HG03342 (cell line): ENCODE data around the gene ACCS.

Source experiments
- ATAC-seq: cut with Tn5 transposase; IDR thresholded peaks from one replicate; pipeline ENCODE4 v1.9.1; 2021; ENCODE audit warnings: mild to moderate bottlenecking, moderate library complexity; ENCODE audit not compliant: unreplicated experiment

ACCS gene, protein sequence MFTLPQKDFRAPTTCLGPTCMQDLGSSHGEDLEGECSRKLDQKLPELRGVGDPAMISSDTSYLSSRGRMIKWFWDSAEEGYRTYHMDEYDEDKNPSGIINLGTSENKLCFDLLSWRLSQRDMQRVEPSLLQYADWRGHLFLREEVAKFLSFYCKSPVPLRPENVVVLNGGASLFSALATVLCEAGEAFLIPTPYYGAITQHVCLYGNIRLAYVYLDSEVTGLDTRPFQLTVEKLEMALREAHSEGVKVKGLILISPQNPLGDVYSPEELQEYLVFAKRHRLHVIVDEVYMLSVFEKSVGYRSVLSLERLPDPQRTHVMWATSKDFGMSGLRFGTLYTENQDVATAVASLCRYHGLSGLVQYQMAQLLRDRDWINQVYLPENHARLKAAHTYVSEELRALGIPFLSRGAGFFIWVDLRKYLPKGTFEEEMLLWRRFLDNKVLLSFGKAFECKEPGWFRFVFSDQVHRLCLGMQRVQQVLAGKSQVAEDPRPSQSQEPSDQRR

GRCh38 chr11:44065841-44066731, at the start of gene ACCS:
Gene ACCS, plus strand, starts transcription at chr11:44066270. Its CDS starts 1,358 bp downstream, at chr11:44067628.
- peak; percentile 95 for ATAC-seq

GRCh38 chr11:44016546-44017442, 49.3 kb upstream of the ACCS start:
- ATAC-seq: no peak

DNA sequence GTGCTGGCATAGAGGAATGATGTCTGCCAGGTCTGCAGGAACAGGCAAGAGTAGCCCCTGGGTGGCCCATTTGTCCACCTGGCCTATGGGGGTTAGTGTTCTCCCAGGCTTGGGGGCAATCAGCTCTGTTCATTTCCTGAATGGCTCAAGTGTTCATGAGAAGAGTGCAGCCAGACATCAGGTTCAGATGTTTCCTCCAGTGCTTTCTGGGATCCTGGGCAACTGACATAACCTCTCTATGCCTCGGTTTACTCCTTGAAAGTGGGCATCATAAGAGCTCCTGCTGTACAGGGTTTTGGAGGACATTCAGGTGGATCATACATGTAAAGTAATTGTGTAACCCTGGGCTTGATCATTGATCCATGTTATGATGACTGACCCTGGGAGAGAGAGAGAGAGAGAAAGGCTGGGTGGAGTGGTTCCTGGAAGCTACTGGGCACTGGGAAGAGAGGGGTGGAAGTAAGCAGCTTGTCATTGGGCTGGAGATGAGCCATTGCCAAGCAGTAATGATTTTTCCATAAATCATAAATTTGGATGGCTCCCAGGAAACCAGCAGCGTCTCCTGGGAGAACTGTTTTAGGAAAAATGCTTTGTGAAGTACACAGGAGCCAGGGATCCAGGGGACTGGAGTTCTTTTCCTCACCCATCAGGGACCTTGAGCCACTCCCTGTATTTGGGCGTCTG, 48.5 kb upstream of the ACCS start:
- ATAC-seq: no peak

DNA sequence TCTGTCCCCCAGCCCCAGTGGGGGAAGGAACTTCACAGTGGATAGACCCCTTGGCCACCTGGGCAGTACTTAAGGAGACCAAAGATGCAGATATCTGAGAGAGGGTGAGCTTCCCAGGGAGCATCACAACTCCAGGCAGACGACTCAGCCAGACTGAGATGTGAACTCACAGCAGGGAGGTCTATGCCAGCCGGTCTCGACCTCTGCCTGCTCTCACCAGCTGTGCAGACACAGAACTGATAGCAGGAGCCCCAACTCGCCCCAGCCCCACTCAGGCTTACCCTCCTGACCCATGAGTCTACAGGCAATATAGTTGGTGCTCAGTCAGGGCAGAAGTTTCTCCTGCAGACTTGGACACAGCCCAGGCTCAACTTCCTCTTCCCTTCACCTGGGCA, 47.9 kb upstream of the ACCS start:
- ATAC-seq: no peak

- no peak for ATAC-seq
These were observed 47.2 kb upstream of the ACCS start for GRCh38 chr11:44018829-44019228.

DNA sequence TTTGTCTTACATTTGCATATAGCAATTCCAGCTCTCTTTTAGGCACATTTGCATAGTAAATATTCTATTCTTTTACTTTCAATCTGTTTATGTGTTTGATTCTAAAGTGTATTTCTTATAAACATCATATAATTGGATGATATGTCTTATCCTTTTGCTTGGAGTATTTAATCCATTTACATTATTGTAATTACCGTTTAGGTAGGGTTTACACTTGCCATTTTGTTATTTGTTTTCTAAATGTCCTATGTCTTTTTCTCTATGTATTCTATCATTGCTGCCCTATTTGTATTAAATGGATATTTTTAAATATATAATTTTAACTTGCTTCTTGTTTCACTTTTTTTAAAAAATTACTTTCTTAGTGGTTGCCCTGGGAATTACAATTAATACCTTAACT, 41.1 kb upstream of the ACCS start:
- ATAC-seq: no peak

- no peak for ATAC-seq
These were observed 40.3 kb upstream of the ACCS start for GRCh38 chr11:44025727-44026126.

DNA sequence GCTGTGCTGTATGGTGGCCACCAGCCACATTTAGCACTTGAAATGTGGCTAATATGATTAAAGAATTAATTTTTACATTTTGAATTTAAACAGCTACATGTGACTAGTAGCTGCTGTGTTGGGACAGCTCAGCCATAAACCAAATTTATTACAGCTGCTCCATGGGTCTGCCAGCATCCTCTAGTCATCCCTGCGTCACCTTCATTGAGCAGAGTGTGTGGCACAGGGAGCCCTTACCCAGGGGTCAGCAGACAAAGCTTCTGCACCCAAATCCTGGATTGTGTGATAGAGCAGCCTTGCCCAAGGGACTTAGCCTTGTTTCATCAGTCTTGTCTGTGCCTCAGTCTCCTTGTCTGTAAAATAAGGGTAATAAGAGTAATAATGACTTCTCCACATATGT, 37.7 kb upstream of the ACCS start:
- no peak for ATAC-seq

GRCh38 chr11:44028816-44029506, 37.1 kb upstream of the ACCS start:
- no peak for ATAC-seq

DNA sequence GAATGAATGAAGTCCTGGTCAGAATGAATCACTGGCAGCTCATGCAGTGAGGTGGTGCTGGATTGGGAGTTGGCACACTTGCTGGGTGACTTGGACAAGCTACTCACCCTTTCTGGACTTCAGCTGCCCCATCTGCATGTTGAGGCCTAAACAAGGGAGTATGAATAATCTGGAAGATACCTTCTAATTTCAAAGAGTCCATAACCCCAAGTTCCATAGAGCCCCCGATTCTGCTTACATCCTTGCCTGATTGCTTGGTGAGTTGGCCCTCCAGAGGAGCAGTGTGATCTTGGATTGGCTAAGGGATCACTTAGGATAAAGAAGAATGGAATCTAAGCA, 36.6 kb upstream of the ACCS start:
- no peak for ATAC-seq

DNA sequence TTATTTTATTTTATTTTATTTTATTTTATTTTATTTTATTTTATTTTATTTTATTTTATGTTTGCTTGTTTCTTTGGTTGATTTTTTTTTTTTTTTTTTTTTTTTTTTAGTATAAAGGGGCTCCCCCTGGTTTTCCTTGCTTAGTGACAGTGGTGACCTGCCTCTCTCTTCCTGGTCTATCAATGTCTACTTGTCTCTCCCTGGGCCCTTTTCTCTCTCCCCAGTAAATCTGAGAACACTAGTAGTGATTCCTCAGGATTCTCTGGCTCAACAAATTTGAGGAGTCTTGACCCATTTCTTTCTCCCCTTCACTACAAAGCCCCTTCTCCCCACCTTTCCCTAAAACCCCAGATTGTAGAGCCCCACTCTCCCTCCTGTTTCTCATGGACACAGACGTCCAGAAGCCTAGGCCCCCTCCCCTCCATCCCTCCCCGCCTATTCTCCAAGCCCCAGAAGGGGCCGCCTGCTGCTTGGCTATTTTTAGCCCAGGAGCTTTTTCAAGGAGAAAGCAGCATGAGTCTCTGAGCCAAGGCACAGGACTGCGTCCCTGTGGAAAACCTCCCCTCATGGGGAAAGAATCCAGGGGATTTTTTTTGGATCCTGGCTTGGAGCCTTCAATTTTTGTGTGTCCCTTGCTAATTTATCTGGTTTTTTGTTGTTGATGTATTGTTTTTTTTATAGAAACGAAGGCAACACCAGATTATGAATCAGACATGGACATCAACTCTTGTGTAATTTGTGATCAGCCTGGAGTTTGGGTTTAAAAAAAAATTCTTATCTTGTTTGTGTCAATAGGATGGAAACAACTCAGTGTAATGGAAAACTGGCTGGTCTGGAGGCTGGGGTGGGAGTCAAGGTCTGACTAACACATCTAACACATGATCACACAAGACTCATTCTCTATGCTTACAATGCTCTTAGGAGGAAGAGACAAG, 35.8 kb upstream of the ACCS start:
- ATAC-seq: no peak

DNA sequence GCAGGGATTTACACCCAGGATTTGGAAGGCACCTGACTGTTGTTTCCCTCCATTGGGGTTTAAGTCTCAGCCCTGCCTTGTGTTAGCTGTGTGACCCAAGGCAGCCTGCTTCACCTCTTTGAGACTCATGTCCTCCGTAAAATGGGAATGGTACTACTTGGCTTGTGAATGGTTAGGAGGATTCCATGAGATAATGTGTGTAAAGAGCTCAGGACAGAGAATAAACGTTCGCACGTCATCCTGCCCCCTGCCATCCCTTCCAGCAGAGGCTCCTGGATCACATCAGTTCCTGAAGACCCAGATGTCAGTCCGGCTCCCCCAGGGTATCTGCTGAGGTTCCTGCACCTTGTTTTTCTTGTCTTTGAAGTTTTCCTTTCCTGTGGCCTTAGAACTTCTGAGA, 35.1 kb upstream of the ACCS start:
- no peak for ATAC-seq

- ATAC-seq: no peak
These were observed 34.5 kb upstream of the ACCS start for GRCh38 chr11:44031549-44031948.

- ATAC-seq: no peak
These were observed 33.6 kb upstream of the ACCS start for GRCh38 chr11:44032299-44033085.

GRCh38 chr11:44033411-44033850, 32.6 kb upstream of the ACCS start:
- no peak for ATAC-seq

DNA sequence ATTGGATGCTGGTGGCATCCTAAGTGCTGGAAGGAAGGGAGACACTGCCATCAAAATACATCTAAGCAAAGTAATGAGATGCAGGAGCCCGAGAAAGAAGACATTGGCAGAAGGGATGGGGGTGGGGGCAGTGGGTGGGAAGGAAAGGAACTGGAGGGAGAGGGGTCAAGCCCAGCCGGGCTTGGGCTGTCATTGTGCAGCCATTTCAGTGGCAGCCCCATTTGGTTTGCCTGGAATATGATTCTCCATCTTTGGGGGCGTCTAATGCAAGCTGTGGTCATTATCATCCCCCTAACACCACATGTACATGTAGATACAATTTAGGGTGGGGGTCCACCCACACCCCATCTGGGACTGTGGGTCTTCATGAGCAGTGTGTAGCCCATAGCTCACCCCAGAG, 32.2 kb upstream of the ACCS start:
- ATAC-seq: no peak

DNA sequence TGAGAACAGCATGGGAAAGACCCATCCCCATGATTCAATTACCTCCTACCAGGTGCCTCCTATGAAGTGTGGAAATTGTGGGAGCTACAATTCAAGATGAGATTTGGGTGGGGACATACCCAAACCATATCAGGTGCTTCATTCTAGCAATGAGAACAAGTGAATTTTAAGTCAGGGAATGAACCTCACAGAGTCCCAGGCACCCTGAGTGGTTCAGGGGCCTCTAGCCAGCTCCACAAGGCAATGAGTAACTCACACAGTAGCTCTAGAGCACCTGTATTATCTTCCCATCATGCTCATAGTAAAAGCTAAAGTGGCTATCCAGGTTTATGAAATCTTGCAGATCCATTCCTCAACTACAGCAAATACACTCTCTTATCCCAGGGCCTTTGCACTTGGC, 31.4 kb upstream of the ACCS start:
- ATAC-seq: no peak
